Globus pallidus (tissue), 1 donor: ENCODE measurements around the gene PLK3.
"Not testable (repeated sequence)": the region's sequence is repeated elsewhere in the genome, so short reads cannot be mapped to it uniquely, and the experiment has no call there.

ENCODE experiments used
- DNase-seq: peaks from one replicate; pipeline ENCODE4 v3.0.0-alpha.2; 2015; ENCODE audit warnings: low spot score

PLK3 gene

GRCh38 chr1:44808938-44809917 is 9.1 kb downstream of the PLK3 start:
- no peak for DNase-seq

DNA sequence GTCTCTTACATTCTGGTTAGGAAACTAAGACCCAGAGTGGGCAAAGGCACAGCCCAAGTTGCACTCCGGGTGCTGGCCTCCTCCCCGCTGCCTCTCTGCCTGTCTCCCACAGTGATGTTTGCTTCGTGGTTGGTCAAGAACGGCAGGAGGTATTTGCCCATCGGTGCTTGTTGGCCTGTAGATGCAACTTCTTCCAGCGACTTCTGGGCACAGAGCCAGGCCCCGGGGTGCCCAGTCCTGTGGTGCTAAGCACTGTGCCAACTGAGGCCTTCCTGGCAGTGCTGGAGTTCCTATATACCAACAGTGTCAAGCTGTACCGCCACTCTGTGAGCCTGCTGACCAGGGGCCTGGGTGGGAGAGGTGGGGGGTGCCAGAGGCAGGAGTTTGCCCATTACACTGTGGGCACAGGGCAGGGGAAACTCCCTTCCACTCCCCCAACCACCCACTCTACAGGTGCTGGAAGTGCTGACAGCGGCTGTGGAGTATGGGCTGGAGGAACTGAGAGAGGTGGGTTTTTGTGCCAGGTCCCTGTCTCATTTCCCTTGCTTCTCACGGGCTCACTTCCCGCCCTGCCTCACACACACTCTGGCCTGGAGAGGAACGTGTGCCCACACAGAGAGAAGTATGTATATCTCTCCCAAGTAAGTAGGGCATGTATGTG is 10.1 kb downstream of the PLK3 start:
- no peak for DNase-seq

GRCh38 chr1:44810762-44811105 is 10.6 kb downstream of the PLK3 start:
- DNase-seq: not testable (repeated sequence)

- no peak for DNase-seq
Observed at GRCh38 chr1:44811234-44811633, 11.1 kb downstream of the PLK3 start.

GRCh38 chr1:44812822-44813543 is 12.8 kb downstream of the PLK3 start:
- DNase-seq: no peak

- not testable (repeated sequence) for DNase-seq
Observed at GRCh38 chr1:44815926-44816325, 15.7 kb downstream of the PLK3 start.

- DNase-seq: no peak
Observed at GRCh38 chr1:44817307-44817706, 17.1 kb downstream of the PLK3 start.

- no peak for DNase-seq
Observed at GRCh38 chr1:44817771-44818495, 17.8 kb downstream of the PLK3 start.

- no peak for DNase-seq
Observed at GRCh38 chr1:44819196-44819607, 19.0 kb downstream of the PLK3 start.

- peak; percentile 78 for DNase-seq
Observed at GRCh38 chr1:44819608-44820327, 19.6 kb downstream of the PLK3 start.

- DNase-seq: no peak
Observed at GRCh38 chr1:44820328-44821239, 20.4 kb downstream of the PLK3 start.

DNA sequence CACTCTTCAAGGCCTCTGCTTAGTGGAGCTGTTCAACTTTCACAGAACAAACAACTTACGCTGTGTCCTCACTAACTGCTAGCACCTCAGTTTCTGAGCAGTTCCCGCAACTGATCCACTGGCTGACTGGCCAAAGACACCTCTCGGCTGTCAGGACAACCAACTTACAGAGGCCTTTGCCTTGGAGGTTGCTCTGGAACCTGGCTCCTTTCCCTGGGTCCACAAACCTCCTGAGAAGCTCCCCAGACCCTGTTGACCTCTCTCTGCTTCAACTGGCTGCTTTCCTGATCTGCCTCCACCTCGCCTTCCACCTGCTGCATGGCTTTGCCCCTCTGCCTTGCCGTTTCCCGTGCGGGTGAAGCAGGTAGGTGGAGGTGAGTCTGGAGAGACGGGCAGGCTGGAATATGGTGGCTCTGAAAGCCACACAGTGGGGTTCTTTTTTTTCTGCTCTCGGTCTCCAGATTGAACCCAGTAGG is 21.1 kb downstream of the PLK3 start:
- no peak for DNase-seq

- no peak for DNase-seq
Observed at GRCh38 chr1:44822131-44822701, 22.0 kb downstream of the PLK3 start.

DNA sequence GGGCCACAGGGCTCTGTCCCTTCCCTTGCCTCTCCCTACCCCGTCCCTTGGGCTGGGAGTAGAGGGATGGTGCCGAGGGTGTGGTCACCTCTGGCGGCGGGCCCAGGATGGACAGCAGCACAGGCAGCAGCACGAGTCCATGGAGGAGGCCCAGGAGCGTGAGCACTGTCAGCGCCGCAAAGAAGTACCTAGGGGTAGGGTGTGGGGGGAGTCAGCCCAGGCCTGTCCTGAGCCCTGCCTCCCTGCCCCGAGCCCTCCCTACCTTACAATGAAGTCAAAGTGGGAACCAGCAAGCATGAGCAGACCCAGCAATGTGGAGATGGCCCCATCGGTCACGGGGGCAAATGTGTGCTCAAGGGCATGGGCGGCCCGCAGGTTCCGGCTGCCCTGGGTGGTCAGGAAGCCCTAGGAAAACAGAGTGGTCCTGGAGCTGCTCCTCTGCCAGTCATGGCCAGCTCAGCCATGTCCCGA is 22.8 kb downstream of the PLK3 start:
- no peak for DNase-seq

DNA sequence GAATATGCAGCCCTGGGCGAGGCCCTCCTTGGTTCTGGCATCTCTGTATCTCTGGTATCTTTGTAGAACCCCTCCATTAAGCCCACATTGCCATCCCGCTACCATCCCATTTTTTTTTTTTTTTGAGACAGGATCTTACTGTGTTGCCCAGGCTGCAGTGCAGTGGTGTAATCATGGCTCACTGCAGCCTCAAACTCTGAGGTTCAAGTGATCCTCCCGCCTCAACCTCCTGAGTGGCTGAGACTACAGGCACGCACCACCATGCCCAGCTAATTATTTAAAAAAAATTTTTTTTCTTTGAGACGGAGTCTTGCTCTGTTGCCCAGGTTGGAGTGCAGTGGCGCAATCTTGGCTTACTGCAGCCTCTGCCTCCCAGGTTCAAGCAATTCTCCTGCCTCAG is 24.2 kb downstream of the PLK3 start:
- not testable (repeated sequence) for DNase-seq

DNA sequence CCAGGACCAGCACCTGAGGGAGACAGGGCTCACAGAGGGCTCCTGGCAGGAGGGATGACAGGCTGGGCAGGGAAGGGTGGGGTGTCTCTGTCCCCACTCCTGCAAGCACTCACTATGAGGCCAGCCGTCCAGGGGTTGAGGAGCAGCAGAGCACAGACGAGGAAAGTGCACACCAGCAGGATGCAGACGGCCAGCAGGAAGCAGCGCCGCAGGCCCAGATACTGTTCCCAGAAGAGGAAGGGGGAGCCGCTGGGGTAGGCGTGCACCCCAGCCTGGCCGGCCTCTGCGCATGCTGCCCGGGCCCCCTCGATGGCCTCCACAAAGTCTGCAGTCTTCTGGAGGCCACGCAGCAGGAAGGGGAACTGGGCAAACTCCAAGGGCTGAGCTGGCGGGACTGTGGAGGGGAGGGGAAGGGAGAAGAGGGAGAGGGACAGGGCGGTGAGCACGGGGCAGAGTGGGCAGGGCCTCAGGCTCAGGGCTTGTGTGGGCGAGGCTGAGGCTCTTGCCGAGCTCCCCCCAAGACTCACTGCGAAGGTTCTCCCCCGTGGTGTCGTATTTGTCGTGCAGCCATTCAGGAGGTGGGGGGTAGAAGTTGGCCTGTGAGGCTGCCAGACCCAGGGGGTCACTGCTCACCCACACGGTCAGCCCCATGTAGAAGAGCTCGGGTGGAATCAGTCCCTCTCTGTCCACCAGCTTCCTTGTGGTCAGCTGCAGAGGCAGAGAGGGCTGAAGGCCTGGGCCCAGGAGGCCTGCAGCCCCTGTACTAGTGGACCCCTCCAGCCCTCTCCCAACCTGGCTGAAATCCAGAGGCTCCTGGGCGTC is 26.4 kb downstream of the PLK3 start:
- peak; percentile 63 for DNase-seq

DNA sequence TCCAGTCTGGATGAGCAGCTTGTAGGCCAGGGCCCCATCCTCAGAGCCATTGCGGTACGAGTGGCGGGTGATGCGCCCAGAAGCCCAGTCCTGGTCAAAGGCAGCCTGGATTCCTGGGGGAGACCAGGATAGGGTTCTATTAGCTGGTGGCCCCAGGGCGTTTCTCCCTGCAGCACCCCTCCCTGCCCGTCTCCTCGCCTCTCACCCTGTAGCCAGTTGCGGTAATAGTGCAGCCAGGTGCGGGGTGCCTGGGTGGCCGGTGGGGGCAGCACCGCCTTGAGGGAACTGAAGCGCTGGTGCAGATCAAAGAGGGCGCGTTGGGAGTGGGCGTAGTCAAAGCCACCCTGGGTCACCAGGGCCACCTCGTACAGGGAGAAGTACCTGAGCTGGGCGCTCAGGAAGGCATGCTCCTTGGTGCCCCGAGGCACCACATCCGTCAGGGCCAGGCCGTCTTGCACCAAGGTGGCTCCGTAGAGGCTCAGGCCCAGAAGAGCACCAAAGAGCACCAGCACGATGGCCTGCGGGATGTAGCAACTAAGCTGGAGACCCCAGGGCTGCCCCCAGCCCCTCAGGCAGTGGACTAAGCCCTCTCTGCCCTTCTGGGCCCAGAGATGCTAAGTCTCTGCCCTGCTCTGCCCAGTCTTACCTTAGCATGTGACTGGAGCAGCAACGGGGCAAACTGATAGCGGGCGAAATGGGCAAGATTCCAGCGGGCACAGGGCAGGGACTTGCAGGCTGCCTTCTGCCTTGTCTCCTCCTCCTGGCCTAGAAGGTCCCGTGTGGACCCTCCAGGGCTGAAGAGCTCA is 27.2 kb downstream of the PLK3 start:
- DNase-seq: no peak
